ENCODE results near the gene PPP1R26. TPM values are rescaled to one million over a fixed set of nuclear protein-coding genes. Genes with fewer than 3 reads are reported as not detected.

PPP1R26 gene
- total and polyA plus RNA-seq, 2 of the 8 experiments (the other 6 are each of a cell fraction or from before 2014, with no cell fraction given): 9.8 to 32.7 TPM

DNA sequence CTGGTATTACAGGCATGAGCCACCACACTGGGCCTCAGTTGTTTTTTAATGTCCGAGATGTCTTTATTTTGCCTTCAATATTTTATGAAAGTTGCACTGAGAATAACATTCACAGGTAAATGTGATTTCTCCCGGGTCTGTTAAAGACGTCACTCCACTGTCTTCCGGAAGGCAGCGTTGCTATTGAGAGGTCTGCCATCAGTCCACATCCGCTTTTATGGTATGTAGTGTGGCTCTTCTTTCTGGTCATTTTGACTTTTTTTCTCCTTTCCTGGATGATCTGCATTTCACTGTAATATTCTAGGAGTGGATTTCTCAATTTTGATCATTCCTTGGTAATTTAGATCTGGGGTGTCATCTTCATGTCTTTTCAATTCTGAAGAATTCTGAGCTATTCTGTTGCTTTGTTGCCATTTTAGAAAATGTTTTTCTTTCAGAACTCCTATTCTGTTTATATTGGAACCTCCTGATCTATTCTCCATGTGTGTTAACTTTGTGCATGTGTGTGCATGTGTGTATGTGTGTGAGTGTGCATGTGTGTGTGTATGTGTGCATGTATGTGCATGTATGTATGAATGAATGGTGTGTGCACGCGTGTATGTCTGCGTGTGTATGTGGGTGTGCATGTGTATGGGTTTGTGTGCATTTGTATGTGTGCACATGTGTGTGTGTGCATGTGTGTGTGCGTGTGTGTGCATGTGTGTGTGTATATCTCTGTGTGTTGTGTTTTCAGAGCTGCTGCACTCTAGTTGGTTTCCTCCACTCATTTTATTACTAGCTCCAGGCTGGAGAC, 39.8 kb downstream of the PPP1R26 start (continued):
- TF ChIP-seq, protein P1, sequence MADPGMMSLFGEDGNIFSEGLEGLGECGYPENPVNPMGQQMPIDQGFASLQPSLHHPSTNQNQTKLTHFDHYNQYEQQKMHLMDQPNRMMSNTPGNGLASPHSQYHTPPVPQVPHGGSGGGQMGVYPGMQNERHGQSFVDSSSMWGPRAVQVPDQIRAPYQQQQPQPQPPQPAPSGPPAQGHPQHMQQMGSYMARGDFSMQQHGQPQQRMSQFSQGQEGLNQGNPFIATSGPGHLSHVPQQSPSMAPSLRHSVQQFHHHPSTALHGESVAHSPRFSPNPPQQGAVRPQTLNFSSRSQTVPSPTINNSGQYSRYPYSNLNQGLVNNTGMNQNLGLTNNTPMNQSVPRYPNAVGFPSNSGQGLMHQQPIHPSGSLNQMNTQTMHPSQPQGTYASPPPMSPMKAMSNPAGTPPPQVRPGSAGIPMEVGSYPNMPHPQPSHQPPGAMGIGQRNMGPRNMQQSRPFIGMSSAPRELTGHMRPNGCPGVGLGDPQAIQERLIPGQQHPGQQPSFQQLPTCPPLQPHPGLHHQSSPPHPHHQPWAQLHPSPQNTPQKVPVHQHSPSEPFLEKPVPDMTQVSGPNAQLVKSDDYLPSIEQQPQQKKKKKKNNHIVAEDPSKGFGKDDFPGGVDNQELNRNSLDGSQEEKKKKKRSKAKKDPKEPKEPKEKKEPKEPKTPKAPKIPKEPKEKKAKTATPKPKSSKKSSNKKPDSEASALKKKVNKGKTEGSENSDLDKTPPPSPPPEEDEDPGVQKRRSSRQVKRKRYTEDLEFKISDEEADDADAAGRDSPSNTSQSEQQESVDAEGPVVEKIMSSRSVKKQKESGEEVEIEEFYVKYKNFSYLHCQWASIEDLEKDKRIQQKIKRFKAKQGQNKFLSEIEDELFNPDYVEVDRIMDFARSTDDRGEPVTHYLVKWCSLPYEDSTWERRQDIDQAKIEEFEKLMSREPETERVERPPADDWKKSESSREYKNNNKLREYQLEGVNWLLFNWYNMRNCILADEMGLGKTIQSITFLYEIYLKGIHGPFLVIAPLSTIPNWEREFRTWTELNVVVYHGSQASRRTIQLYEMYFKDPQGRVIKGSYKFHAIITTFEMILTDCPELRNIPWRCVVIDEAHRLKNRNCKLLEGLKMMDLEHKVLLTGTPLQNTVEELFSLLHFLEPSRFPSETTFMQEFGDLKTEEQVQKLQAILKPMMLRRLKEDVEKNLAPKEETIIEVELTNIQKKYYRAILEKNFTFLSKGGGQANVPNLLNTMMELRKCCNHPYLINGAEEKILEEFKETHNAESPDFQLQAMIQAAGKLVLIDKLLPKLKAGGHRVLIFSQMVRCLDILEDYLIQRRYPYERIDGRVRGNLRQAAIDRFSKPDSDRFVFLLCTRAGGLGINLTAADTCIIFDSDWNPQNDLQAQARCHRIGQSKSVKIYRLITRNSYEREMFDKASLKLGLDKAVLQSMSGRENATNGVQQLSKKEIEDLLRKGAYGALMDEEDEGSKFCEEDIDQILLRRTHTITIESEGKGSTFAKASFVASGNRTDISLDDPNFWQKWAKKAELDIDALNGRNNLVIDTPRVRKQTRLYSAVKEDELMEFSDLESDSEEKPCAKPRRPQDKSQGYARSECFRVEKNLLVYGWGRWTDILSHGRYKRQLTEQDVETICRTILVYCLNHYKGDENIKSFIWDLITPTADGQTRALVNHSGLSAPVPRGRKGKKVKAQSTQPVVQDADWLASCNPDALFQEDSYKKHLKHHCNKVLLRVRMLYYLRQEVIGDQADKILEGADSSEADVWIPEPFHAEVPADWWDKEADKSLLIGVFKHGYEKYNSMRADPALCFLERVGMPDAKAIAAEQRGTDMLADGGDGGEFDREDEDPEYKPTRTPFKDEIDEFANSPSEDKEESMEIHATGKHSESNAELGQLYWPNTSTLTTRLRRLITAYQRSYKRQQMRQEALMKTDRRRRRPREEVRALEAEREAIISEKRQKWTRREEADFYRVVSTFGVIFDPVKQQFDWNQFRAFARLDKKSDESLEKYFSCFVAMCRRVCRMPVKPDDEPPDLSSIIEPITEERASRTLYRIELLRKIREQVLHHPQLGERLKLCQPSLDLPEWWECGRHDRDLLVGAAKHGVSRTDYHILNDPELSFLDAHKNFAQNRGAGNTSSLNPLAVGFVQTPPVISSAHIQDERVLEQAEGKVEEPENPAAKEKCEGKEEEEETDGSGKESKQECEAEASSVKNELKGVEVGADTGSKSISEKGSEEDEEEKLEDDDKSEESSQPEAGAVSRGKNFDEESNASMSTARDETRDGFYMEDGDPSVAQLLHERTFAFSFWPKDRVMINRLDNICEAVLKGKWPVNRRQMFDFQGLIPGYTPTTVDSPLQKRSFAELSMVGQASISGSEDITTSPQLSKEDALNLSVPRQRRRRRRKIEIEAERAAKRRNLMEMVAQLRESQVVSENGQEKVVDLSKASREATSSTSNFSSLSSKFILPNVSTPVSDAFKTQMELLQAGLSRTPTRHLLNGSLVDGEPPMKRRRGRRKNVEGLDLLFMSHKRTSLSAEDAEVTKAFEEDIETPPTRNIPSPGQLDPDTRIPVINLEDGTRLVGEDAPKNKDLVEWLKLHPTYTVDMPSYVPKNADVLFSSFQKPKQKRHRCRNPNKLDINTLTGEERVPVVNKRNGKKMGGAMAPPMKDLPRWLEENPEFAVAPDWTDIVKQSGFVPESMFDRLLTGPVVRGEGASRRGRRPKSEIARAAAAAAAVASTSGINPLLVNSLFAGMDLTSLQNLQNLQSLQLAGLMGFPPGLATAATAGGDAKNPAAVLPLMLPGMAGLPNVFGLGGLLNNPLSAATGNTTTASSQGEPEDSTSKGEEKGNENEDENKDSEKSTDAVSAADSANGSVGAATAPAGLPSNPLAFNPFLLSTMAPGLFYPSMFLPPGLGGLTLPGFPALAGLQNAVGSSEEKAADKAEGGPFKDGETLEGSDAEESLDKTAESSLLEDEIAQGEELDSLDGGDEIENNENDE (IDR thresholded peaks at IDR 0.05; ENCODE audit: insufficient replicate concordance, low read length): no peak
- no peak for TF ChIP-seq POLR2A (IDR thresholded peaks at IDR 0.05; ENCODE audit: control extremely low read depth in 1 of 2, low read depth in 2 of 2, low read length in 2 of 2)
- no peak for TF ChIP-seq JUND (IDR thresholded peaks at IDR 0.05; ENCODE audit: low read length)
- no peak for TF ChIP-seq TBP (IDR thresholded peaks at IDR 0.05; ENCODE audit: low read depth, low read length)
- TF ChIP-seq RNF2 (IDR thresholded peaks at IDR 0.05; ENCODE audit: borderline replicate concordance, low read depth, low read length, missing control alignments, poor library complexity, severe bottlenecking): no peak
- no peak for TF ChIP-seq BACH1 (IDR thresholded peaks at IDR 0.05; ENCODE audit: low read length)
- no peak for TF ChIP-seq NANOG (IDR thresholded peaks at IDR 0.05; ENCODE audit: insufficient read depth, low read depth, low read length, poor library complexity, severe bottlenecking)
- no peak for TF ChIP-seq KDM4A (IDR thresholded peaks at IDR 0.05; ENCODE audit: low read depth, low read length, severe bottlenecking)
- no peak for TF ChIP-seq SP2 (IDR thresholded peaks at IDR 0.05; ENCODE audit: low read length)
- no peak for TF ChIP-seq SIN3A (conservative IDR thresholded peaks at IDR 0.05 in 1 of 2, IDR thresholded peaks at IDR 0.05 in 1 of 2; ENCODE audit: low read depth in 1 of 2, low read length in 2 of 2)
